Measurements from ENCODE around the gene KRT12. TPM values are rescaled to one million over a fixed set of nuclear protein-coding genes. Genes with fewer than 3 reads are reported as not detected.

The KRT12 gene
- total and polyA plus RNA-seq, 9 of the 15 experiments (the other 6 are each of a cell fraction or from before 2014, with no cell fraction given) = 0.18 to 7.0 (median 2.2) TPM

- TF ChIP-seq CTCF (IDR thresholded peaks at IDR 0.05 in 2 of 3, conservative IDR thresholded peaks at IDR 0.05 in 1 of 3; ENCODE audit: insufficient read depth in 2 of 3, low read depth in 1 of 3, low read length in 3 of 3) = no peak
- 0 out of 2 replicates have a peak, but pooled peaks have one; percentile 8 for TF ChIP-seq NCOA6 (IDR thresholded peaks at IDR 0.05)
- no peak for TF ChIP-seq HOMEZ (CRISPR knock-in tag; IDR thresholded peaks at IDR 0.05)
- no peak for TF ChIP-seq USF2 (CRISPR knock-in tag; IDR thresholded peaks at IDR 0.05)
- no peak for TF ChIP-seq DLX4 (CRISPR knock-in tag; IDR thresholded peaks at IDR 0.05)
- no peak for TF ChIP-seq ZNF444 (CRISPR knock-in tag; IDR thresholded peaks at IDR 0.05)
- no peak for TF ChIP-seq ZNF165 (CRISPR knock-in tag; IDR thresholded peaks at IDR 0.05; ENCODE audit: borderline replicate concordance)
- TF ChIP-seq TOE1 (IDR thresholded peaks at IDR 0.05; ENCODE audit: borderline replicate concordance) = 0 out of 2 replicates have a peak, but pooled peaks have one; percentile 35
- TF ChIP-seq TOE1 (CRISPR knock-in tag; IDR thresholded peaks at IDR 0.05; ENCODE audit: borderline replicate concordance, low read depth) = no peak
- no peak for TF ChIP-seq KAT7 (CRISPR knock-in tag; IDR thresholded peaks at IDR 0.05; ENCODE audit: borderline replicate concordance)
- no peak for TF ChIP-seq CTBP1 (IDR thresholded peaks at IDR 0.05; ENCODE audit: borderline replicate concordance)
- TF ChIP-seq ZNF780A (CRISPR knock-in tag; IDR thresholded peaks at IDR 0.05) = no peak
- no peak for TF ChIP-seq DEAF1 (CRISPR knock-in tag; IDR thresholded peaks at IDR 0.05)
- TF ChIP-seq ZNF449 (CRISPR knock-in tag; IDR thresholded peaks at IDR 0.05) = no peak
- no peak for TF ChIP-seq ZNF668 (CRISPR knock-in tag; IDR thresholded peaks at IDR 0.05)
- TF ChIP-seq TRIM25 (IDR thresholded peaks at IDR 0.05; ENCODE audit: borderline replicate concordance) = no peak
Observed at GRCh38 chr17:40818733-40819527, 48.1 kb downstream of the KRT12 start (continued).
